GM21619 (cell line): ENCODE data around the gene EIF4H.
"Not testable (repeated sequence)": the region's sequence is repeated elsewhere in the genome, so short reads cannot be mapped to it uniquely, and the experiment has no call there.

ENCODE experiments used
- ATAC-seq: cut with Tn5 transposase; IDR thresholded peaks from one replicate; pipeline ENCODE4 v1.9.1; 2021; ENCODE audit not compliant: unreplicated experiment

EIF4H gene

GRCh38 chr7:74173866-74174605 is at the start of gene EIF4H:
Gene EIF4H, plus strand, starts transcription at chr7:74174356. Its CDS starts 28 bp downstream, at chr7:74174384.
- ATAC-seq = peak; percentile 80

- no peak for ATAC-seq
Observed at GRCh38 chr7:74126220-74126880, 47.8 kb upstream of the EIF4H start.

- no peak for ATAC-seq
Observed at GRCh38 chr7:74129887-74130286, 44.3 kb upstream of the EIF4H start.

GRCh38 chr7:74130518-74130917 is 43.6 kb upstream of the EIF4H start:
- ATAC-seq = no peak

GRCh38 chr7:74134117-74134620 is 40.0 kb upstream of the EIF4H start:
- no peak for ATAC-seq

- no peak for ATAC-seq
Observed at GRCh38 chr7:74138334-74138867, 35.8 kb upstream of the EIF4H start.

GRCh38 chr7:74138945-74139843 is 35.0 kb upstream of the EIF4H start:
- no peak for ATAC-seq

- ATAC-seq = no peak
Observed at GRCh38 chr7:74141705-74142104, 32.5 kb upstream of the EIF4H start.

GRCh38 chr7:74143383-74143782 is 30.8 kb upstream of the EIF4H start:
- no peak for ATAC-seq

- ATAC-seq = no peak
Observed at GRCh38 chr7:74148491-74148890, 25.7 kb upstream of the EIF4H start.

- no peak for ATAC-seq
Observed at GRCh38 chr7:74149071-74149470, 25.1 kb upstream of the EIF4H start.

GRCh38 chr7:74149603-74150002 is 24.6 kb upstream of the EIF4H start:
- ATAC-seq = no peak

GRCh38 chr7:74153736-74154135 is 20.4 kb upstream of the EIF4H start:
- no peak for ATAC-seq

GRCh38 chr7:74155810-74156395 is 18.3 kb upstream of the EIF4H start:
- no peak for ATAC-seq

GRCh38 chr7:74157605-74158004 is 16.6 kb upstream of the EIF4H start:
- no peak for ATAC-seq

- no peak for ATAC-seq
Observed at GRCh38 chr7:74164985-74165456, 9.1 kb upstream of the EIF4H start.

GRCh38 chr7:74165867-74166593 is 8.1 kb upstream of the EIF4H start:
- ATAC-seq = no peak

GRCh38 chr7:74167324-74167723 is 6.8 kb upstream of the EIF4H start:
- ATAC-seq = not testable (repeated sequence)

GRCh38 chr7:74173074-74173473 is 1.1 kb upstream of the EIF4H start:
- ATAC-seq = no peak

- ATAC-seq = no peak
Observed at GRCh38 chr7:74173491-74173865, 678 bp upstream of the EIF4H start.
